ENCODE measurements around the gene ERP44.
"Not testable (repeated sequence)": the region's sequence is repeated elsewhere in the genome, so short reads cannot be mapped to it uniquely, and the experiment has no call there.

The ERP44 gene

DNA sequence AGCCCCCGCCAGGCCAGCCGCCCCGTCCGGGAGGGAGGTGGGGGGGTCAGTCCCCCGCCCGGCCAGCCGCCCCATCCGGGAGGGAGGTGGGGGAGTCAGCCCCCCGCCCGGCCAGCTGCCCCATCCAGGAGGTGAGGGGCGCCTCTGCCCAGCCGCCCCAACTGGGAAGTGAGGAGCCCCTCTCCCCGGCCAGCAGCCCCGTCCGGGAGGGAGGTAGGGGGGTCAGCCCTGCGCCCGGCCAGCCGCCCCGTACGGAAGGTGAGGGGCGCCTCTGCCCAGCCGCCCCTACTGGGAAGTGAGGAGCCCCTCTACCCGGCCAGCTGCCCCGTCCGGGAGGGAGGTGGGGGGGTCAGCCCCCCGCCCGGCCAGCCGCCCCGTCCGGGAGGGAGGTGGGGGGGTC is 30.8 kb downstream of the ERP44 start:
- not testable (repeated sequence) for DNase-seq (ENCODE audit: low read depth)

GRCh38 chr9:100066539-100066938 is 32.3 kb downstream of the ERP44 start:
- DNase-seq (ENCODE audit: low read depth): peak; percentile 15

- DNase-seq (ENCODE audit: low read depth): peak; percentile 79
These were observed 33.8 kb downstream of the ERP44 start for GRCh38 chr9:100064872-100065581.

DNA sequence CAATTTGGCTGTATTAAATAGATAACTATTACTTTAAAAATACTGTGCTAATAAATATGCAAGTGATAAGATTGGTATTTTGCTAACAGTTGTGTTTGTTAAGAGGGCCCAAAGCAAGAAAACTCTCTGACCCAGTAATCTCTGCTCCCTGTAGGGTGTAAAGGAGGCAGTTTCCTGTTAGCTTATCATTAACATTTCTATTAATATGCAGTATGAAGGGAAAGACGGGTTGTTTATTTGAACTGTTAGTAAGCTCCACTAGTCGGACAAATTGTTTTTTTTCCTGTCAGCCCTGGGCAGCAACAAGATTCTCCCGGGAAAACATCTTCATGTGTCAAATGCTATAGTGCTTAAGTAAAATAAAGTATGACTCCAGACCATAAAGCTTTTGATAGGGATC is 35.6 kb downstream of the ERP44 start:
- DNase-seq (ENCODE audit: low read depth): peak; percentile 20

GRCh38 chr9:100062683-100063082 is 36.1 kb downstream of the ERP44 start:
- not testable (repeated sequence) for DNase-seq (ENCODE audit: low read depth)

- DNase-seq (ENCODE audit: low read depth): no peak
These were observed 39.9 kb downstream of the ERP44 start for GRCh38 chr9:100058699-100059579.

DNA sequence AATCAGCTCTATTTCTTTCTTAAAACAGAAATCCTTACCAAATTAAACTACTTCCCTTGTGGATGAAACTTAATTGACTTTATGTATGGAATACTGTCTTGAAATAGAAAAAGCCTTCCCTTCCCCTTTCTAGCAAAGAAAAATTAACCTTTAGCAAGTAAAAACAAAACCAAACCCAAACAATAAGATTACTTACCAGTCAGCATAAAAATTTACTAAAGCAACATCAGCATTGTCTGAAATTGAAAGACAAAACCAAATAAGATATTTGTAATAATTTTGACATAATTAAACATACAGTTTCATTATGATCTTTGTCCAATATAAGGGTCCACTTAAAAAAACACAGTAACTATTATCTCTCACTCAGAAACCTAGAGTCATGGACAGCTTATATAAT is 41.2 kb downstream of the ERP44 start:
- DNase-seq (ENCODE audit: low read depth): no peak

GRCh38 chr9:100056561-100056960 is 42.2 kb downstream of the ERP44 start:
- DNase-seq (ENCODE audit: low read depth): no peak

GRCh38 chr9:100052375-100052774 is 46.4 kb downstream of the ERP44 start:
- no peak for DNase-seq (ENCODE audit: low read depth)

DNA sequence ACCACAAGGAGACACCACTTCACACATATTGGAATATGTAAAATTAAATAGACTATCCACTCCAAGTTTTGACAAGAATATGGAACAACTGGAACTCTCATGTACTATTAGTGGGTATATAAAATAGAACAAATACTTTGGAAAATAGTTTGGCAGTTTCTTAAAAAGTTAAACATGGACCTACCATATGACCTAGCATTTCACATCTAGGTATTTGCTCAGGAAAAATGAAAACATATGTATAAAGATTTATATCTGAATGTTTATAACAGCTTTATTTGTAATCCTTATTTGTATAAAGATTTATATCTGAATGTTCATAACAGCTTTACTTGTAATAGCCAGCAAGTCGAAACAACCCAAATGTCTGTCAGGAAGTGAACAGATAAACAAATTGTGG is 49.2 kb downstream of the ERP44 start:
- DNase-seq (ENCODE audit: low read depth): no peak

DNA sequence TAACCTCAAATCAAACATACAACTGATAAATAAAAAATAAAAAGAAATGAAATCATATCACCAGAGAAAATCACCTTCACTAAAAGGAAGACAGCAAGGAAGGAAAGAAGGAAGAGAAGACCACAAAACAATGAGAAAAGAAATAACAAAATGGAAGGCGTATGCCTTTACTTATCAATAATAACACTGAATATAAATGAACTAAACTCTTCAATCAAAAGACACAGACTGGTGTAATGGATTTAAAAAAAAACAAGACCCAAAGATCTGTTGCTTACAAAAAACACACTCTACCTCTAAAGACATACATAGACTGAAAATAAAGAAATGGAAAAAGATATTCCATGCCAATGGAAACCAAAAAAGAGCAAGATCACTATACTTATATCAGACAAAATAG is 60.3 kb downstream of the ERP44 start:
- no peak for DNase-seq (ENCODE audit: low read depth)

- no peak for DNase-seq (ENCODE audit: low read depth)
These were observed 64.8 kb downstream of the ERP44 start for GRCh38 chr9:100033877-100034551.

DNA sequence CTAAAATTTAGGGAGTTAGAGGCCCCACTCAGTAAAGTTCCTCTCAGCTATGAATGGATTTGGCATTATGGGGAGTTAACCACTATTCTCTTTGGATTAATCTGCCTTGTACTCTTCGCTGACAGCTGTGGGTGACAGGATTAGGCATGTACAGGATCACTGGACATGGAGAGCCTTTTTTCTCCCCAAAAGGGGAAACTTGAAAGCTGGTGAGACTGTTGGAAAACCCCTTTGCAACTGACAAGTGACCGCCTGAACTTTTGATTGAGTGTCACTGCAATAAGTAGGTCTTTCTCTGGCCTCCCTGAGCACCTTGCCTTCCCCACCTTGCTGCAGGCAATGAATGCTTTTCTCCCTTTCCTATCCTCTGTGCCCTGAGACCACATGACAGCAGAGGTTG is 68.3 kb downstream of the ERP44 start:
- no peak for DNase-seq (ENCODE audit: low read depth)

- DNase-seq (ENCODE audit: low read depth): no peak
These were observed 69.5 kb downstream of the ERP44 start for GRCh38 chr9:100029251-100029650.

GRCh38 chr9:100028201-100028784 is 70.5 kb downstream of the ERP44 start:
- peak; percentile 77 for DNase-seq (ENCODE audit: low read depth)

GRCh38 chr9:100027543-100027942 is 71.3 kb downstream of the ERP44 start:
- DNase-seq (ENCODE audit: low read depth): no peak

GRCh38 chr9:100021931-100022330 is 76.9 kb downstream of the ERP44 start:
- DNase-seq (ENCODE audit: low read depth): no peak

- DNase-seq (ENCODE audit: low read depth): peak; percentile 64
These were observed 78.5 kb downstream of the ERP44 start for GRCh38 chr9:100020121-100020795.

GRCh38 chr9:100019541-100019940 is 79.3 kb downstream of the ERP44 start:
- DNase-seq (ENCODE audit: low read depth): no peak

GRCh38 chr9:100014846-100015245 is 84.0 kb downstream of the ERP44 start:
- DNase-seq (ENCODE audit: low read depth): no peak

- no peak for DNase-seq (ENCODE audit: low read depth)
These were observed 85.2 kb downstream of the ERP44 start for GRCh38 chr9:100013573-100013972.

- DNase-seq (ENCODE audit: low read depth): no peak
These were observed 86.5 kb downstream of the ERP44 start for GRCh38 chr9:100012279-100012678.
